IPS-NIHi7 (cell line): ENCODE data around the gene UBE2D3.
A peak's percentile ranks its signal among the peaks of the same experiment; 100 is the strongest.

Experiments
- DNase-seq: peaks from one replicate; pipeline ENCODE4 v3.0.0; 2012; ENCODE audit warnings: mixed read lengths; ENCODE audit errors: extremely low spot score

The UBE2D3 gene

DNA sequence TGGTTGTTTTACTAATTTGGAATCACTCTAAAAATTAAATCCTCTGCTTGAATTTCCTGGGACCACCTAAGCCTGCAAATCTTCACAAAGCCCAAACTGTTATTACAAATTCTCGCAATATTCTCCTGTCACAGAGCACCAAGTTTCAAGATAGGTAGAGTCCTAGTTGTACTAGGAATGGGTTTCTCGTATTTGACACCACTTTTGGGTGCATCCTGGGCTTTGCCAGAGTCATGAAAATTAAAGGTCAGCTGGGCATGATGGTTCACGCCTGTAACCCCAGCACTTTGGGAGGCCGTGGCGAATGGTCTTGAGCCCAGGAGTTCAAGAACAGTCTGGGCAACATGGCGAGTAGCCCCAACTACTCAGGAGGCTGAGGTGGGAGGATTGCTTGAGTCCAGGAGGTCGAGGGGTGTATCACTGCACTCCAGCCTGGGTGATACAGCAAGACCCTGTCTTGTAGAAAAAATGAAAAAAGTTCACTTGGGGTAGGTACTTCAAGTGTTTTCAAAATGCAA lies 36.0 kb downstream of the UBE2D3 start:
- DNase-seq, result no peak

DNA sequence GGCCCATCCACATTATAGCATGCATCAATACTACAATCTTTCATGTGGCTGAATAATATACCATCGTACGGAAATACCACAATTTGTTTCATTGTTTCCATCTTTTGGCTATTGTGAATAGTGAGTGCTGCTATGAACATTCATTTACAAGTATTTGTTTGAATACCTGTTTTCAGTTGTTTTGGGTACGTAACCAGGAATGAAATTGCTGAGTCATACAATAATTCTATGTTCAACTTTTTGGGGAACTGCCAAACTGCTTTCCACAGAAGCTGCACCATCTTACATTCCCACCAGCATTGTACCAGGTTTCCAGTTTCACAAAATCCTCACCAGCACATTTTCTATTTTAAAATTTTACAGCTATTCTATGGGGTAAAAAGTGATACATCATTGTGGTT lies 38.0 kb downstream of the UBE2D3 start:
- no peak for DNase-seq

DNA sequence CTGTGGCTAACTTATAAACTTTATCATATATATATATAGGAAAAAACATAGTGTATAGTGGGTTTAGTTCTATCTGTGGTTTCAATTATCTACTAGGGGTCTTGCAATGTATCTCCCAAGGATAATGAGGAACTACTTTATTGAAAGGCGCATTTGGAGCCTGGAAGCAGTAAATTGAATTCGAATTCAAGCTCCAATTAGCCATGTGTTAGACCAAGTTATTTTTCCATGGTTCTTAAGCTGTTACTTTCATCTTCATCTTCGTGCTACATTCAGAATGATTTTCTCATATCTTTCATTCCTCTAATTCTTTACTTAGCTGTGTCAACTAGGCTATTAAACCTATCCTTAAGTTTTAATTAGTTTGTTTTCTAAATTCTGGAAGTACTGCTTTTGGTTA lies 39.4 kb downstream of the UBE2D3 start:
- DNase-seq, result no peak

DNA sequence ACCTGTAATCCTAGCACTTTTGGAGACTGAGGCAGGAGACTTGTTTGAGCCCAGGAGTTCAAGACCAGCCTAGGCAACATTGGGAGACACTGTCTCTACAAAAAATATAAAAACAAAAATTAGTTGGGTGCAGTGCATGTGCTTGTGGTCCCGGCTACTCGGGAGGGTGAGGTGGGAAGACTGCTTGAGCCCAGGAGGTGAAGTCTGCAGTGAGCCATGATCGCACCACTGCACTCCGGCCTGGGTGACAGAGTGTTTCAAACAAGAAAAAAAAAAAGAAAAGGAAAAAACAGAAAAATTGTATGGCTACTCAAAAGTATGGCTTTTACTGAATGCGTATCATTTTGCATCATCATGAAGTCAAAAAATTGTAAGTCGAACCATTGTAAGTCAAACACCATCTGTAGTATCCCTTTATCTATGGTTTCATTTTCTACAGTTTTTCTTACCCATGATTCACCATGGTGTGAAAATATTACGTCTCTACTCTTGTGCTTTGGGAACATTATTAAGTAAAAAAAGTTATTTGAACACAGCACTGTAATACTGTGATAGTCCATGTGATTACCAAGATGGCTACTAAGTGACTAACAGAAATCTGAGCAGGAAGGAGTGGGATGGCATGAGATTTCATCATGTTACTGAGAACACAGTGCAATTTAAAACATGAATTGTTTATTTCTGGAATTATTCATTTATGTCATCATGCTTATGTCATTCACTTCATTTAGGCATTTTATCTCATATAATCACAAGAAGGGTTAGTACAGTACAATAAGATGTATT lies 40.1 kb downstream of the UBE2D3 start:
- no peak for DNase-seq

DNA sequence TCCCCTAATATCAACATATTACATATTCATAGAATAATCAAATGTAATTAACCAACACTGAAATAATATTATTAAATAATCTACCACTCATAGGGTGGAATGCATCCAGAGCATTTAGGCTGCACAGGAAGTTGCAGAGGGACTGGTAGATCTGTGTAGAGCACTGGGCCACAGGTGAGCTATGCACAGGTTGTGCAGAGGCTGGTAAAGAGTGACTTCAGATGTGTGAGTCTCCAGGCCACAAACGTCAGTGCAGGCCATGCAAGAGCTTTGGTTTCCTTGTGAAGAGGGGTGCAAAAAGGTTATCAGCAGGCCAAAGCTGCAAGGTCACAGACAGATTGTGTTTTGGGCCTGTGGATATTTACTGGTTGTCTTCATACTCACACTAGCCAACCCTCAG lies 41.1 kb downstream of the UBE2D3 start:
- DNase-seq, result no peak

DNA sequence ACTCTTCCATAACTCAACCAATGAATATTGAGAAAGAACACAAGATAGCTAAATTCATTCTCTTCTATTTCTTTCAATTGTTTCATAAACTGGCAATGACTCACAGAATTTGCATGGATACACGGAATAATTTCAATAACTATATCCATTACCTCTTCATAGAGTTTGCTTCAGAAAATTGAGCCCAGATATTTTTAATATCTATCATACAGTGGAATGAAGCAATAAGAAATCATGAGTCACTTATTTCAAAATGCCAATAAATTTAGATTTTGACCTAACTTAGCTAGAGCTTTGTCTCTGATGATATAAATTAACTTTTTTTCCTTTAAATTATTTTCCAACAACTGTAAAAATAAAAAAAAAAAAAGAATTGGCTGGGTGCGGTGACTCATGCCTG lies 44.3 kb downstream of the UBE2D3 start:
- DNase-seq, result no peak

DNA sequence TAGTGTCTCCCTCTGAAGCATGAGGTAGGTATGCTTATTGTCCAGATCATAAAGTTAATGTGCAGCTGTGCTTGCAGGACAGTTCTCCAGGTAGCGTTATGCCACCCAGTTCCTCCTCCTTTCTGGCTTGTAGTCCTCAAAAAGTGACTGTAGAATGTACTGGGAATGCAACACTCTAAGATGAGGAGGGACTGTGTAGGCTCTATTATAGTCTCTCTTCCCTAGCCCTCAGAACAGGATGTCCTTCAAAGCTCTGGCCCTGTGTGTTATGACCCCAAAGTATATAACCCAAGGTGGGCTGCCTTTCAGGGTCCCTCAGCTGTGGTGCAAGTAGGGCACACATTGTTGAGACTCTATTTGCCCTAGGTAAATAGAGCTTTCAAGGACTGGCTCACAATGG lies 45.8 kb downstream of the UBE2D3 start:
- DNase-seq, result no peak

DNA sequence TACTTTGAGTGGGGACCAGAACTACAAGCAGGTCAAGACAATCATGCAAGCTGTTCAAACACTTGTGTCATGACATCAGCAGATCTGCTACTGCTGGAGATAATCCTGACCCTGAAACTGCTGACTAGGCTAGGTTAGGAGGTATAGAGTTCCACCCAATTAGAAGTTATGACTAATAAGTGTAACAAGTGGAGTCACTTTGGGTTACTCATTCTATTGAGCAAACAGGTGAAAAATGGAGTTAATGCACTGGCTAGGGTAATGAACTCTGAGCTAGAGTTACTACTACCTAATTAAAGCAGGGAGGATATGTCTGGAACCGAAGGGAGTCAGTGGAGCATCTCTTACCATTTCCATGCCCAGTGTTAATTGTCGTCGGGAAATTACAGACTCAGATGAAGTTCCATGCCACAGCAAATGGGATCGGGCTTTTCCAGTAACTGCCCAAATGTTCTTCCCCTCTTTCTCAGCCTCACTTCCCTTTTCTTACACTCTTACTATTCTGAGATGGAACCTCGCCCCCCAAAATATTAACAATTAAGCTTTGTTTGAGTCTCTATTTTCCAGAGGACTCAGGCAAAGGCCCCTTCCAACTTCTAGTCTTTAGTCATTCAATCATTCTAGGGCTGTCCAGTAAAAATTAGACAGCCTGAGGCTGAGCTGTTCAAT lies 46.7 kb downstream of the UBE2D3 start:
- DNase-seq, result no peak

DNA sequence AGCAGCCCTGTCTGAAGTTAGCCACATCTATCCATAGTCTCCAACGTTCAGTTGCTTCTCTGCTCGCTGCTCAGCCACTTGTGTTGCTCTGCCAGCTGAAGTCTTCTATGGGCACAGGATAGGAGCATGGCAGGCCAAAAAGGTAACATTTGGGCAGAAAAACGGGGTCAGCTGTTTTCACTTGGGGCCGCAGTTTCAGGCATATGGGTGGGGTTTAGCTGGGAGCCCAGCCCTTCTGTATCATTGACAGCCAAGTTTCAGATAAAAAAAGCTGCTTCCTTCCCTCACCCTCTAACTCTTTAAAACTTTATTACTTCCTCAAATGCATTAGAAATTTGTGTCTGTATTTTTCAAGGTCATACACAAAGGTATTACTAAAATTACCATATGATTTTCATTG lies 48.1 kb downstream of the UBE2D3 start:
- DNase-seq, result no peak

DNA sequence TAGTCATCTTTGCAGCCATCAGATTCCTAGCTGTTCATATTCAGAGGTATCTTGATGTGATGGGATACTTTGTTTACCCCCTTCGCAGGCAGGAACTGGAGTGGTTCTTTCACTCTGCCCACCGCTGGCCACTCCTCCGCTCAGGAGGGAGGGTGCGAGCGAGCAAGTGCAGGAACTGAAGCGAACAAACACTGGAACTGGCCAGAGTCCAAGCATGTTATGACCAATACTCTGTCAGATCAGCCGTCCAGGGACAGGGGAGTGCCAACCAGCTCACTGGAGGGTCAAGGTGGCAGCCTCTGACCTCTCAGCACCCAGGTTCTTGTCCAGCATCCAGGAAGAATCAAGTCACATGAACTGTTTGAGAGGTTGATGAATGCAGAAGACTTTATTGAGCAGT lies 48.6 kb downstream of the UBE2D3 start:
- no peak for DNase-seq

DNA sequence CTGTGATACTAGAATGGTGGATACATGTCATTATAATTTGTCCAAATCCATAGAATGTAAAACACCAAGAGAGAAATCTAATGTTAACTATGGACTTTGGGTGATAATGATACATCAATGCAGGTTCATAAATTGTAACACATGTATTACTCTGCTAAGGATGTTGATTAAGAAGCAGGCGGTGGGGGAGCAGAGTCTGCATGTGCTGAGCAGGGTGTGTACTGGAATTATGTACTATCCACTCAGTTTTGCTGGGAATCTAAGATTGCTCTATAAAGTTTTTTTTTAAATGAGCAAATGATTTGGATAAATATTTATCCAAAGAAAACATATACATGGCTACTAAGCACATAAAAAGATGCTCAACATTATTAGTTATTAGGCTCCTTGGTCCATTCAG lies 51.5 kb downstream of the UBE2D3 start:
- no peak for DNase-seq

DNA sequence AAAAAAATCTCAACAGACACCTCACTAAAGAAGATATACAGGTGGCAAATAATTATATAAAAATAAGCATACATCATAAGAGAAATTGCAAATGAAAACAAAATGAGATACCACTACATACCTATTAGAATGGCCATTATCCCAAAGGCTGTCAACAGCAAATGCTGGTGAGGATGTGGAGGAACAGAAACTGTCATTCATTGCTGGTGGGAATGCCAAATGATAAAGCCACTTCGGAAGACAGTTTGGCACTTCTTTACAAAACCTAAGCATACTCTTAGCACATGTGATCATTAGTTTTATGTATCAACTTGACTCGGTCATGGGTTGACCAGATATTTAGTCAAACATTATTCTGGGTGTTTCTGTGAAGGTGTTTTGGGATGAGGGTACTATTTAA lies 53.1 kb downstream of the UBE2D3 start:
- no peak for DNase-seq

DNA sequence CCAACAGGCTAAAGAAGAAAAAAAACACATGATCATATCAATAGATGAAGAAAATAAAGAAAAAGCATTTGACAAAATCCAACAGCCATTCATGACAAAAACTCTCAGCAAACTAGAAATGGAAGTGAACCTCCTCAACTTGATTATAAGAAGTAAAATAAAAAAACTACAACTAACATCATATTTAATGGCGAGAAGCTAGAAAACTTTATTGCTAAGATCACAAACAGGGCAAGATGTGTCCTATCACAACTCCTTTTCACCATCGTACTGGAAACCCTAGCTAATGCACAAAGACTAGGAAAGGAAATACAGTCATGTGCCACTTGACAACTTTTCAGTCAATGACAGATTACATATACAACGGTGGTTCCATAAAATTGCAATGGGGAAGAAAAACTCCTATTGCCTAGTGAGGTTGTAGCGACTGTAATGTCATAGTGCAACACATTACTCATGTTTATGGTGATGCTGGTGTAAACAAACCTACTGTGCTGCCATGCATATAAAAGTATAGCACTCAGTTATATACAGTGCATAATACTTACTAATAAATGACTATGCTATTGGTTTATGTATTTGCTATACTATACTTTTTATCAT lies 54.5 kb downstream of the UBE2D3 start:
- no peak for DNase-seq

DNA sequence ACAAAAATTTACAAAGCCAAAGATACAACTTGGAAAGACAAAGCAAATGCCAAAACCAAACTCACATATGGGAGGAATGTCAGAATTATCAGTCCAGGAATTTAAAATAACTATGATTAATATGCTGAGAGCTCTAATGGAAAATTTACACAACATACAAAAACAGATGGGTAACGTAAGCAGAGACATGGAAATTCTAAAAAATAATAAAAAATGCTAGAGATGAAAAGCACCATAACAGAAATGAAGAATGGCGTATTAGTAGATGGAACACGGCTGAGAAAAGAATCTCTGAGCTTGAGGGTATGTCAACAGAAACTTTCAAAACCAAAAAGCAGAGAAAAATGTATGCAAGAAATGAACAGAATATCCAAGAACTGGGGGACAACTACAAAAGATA lies 62.5 kb downstream of the UBE2D3 start:
- no peak for DNase-seq

DNA sequence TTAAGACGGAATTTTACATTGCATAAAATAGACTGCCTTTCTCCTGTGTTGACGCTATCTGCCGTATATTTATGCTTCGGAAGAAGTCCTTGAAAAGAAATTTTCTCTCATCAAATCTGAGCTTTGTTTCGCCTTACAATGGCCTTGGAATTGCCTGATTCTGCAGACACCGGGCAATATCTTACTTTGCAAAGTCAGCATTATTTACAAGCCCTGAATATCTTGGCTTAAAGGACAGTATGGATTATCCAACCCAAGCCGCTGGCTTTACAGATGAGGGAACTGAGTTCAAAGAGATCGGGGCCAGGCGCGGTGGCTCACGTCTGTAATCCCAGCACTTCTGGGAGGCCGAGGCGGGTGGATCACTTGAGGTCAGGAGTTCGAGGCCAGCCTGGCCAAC lies 65.4 kb downstream of the UBE2D3 start:
- DNase-seq, result no peak

DNA sequence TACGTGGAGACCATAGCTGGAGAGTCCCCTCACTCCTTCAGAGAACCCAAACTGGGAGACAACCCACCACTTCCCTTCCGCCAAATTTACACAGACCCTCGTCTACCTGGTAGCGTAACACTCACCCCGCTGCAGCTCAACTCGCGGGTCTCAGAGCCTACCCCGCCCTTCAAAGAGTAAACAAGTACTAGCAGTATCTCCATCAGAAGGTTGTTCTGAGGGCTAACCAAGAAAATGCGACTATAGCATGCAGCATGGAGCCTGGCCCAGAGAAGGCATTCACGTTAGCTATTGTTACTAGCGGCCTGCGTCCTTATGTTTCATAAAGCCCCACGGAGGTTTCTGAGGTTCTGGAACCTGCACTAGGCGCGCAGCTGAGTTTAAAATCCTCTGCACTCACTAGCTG lies 66.1 kb downstream of the UBE2D3 start:
- DNase-seq, result peak; percentile 55

DNA sequence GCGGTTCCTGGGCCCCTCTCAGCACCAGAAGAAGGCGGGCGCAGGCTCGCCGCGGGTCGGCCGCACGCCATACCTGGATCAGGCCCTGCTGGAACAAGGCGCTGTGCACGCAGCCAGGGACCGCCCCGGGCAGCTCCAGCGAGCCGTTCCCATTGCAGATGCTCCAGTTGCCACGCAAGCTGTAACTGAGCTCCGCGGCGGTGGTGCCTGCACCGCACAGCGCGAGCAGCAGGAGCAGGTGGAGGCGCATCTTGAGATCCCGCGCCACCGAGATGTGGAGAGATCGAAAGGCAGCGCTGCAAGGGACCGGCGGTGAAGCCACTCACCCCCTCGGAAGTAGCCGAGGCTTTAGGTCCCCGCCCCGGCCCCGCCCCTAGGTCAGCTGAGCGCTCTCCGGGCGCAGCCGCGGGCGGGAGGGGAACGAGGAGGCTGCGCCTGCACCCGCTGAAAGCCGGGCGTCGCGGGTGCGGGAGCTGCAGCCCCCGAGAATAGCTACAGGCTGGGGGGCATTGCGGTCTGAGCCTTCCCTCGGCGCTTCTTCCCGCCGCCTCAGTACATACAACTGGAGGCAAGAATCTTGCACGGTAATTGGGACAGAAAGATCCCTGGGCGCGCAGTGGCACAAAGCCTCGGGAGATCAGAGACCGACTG lies 66.6 kb downstream of the UBE2D3 start, which contains the start of gene MANBA:
Gene MANBA (minus strand): TSS at position 324 of the 651 bp plus-strand sequence. CDS start 74 bp downstream, at position 250.
- peak; percentile 98 for DNase-seq

DNA sequence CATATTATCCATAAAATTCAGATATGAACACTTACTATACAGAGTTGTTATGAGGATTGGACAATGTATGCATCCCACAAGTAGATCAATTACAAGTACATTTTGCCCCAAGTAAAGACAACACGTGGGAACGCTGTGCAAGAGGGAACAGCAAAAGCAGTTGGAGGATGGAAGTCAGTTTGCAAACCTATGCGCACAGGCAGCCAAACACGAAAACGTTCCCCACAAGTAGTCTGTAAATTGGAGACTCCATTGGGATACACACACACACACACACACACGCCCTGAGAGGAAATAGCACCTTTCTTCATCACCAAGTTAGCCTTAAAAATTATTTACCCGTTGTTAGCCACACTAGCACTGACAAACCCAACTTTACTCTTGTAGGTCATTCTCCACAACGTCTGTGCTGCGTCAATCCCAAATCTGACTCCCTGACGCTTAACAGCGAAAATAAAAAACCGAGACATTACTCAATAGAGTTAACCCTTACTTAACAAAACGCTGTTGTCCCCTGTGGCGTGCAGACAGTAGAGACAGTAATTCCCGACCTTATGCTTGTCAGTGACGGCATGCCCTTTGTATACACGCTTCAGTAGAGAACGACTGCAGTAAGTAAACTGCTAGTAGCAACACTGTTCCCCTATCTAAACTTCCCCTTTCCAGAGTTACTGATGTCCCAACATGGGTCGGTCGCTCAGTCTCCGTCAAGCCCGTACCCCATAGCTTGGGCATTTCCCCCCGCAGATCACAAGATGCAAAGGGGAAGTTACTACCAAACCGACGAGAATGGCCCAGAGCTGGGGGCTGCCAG lies 67.3 kb downstream of the UBE2D3 start:
- DNase-seq, result peak; percentile 37

DNA sequence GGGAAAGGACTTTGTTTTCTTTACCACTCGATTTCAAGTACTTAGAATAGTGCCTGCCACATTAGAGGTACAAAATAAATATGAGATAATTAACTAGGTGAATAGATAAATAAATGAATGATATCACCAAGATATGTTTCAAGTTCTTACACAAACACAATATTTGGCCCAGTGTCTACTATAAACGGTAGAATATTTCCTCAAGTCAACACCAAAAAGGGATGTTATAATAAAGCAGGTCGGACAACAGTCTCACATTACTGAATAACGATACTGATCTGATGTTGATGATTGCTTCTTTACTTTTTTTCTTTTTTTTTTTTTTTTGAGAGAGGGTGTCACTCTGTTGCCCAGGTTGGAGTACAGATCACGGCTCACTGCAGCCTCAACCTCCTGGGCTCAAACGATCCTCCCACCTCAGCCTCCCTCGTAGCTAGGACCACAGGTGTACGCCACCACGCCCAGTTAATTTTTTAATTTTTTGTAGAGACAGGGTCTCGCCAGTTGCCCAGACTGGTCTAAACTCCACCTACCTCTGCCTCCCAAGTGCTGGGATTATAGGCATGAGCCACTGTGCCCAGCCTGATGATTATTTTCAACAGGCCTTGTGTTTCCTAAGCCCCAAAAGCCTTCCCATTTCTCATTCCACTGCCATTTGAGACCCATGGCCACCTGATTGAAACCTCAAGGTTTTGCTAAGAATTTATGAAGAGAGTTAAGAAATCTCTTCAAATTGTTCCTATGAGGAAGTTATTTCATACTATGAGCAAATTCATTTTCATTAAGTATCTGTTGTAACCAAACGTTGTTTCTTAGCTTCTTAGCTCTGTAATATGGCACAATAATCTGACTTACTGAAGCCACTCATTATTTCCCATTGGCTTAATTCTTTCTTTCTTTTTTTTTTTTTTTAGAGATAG lies 68.8 kb downstream of the UBE2D3 start:
- DNase-seq, result no peak

DNA sequence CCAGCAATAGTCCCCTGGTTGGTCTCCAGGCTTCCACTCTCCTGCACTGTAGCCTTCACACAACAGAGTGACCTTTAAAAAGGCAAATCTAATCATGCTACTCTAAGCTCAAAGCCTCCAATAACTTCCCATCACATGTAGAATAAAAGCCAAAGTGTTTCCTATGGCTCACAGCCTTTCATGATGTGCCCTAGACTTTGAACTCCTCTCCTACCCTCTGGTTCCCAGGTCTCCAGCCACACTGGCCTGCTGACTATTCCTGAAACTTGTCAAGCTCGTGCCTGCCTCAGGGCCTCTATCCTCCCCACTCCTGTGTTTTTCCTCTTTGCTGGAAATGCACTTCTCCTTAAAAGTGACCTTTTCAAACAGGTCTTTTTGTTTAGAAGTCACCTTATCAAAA lies 69.7 kb downstream of the UBE2D3 start:
- no peak for DNase-seq
